PFSK-1 (cell line): ENCODE data around the gene CHDH.

Experiments used
- POLR2AphosphoS5 ChIP-seq: IDR thresholded peaks from 2 replicates; pipeline ENCODE4 v1.6.1; 2012; ENCODE audit warnings: low read depth, mild to moderate bottlenecking, control low read depth, low read length, moderate library complexity
- TAF1 ChIP-seq: IDR thresholded peaks from 2 replicates; pipeline ENCODE4 v1.6.1; 2012; ENCODE audit warnings: low read length, control low read depth, borderline replicate concordance; ENCODE audit not compliant: insufficient read depth
- TF ChIP-seq, protein P1 (sequence below), 2 experiments: IDR thresholded peaks; 2 replicates each; pipeline versions ENCODE4 v1.6.1 to v1.8.0; 2011 to 2012; ENCODE audit warnings: low read depth in 2 of 2, low read length in 2 of 2, control low read depth in 1 of 2, inconsistent platforms in 1 of 2, mild to moderate bottlenecking in 1 of 2, moderate library complexity in 1 of 2; ENCODE audit not compliant: insufficient read depth in 1 of 2

DNA sequence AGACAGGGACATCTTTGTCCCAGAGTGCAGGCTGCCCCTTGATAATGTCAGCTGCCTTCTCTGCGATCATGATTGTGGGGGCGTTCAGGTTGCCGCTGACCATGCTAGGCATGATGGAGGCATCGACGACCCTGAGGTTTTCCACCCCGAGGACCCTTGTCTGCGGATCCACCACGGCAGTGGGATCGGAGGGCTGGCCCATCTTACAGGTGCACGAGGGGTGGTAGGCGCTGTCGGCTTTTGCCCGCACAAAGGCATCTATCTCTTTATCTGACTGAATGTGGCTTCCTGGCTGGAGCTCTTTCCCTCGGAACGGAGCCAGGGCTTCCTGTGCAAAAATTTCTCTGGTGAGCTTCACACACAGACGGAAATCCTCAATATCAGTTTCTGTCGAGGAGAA lies 28.4 kb downstream of the CHDH start:
- TF ChIP-seq POLR2AphosphoS5 (no peak), TAF1 (no peak)
- TF ChIP-seq, protein P1, sequence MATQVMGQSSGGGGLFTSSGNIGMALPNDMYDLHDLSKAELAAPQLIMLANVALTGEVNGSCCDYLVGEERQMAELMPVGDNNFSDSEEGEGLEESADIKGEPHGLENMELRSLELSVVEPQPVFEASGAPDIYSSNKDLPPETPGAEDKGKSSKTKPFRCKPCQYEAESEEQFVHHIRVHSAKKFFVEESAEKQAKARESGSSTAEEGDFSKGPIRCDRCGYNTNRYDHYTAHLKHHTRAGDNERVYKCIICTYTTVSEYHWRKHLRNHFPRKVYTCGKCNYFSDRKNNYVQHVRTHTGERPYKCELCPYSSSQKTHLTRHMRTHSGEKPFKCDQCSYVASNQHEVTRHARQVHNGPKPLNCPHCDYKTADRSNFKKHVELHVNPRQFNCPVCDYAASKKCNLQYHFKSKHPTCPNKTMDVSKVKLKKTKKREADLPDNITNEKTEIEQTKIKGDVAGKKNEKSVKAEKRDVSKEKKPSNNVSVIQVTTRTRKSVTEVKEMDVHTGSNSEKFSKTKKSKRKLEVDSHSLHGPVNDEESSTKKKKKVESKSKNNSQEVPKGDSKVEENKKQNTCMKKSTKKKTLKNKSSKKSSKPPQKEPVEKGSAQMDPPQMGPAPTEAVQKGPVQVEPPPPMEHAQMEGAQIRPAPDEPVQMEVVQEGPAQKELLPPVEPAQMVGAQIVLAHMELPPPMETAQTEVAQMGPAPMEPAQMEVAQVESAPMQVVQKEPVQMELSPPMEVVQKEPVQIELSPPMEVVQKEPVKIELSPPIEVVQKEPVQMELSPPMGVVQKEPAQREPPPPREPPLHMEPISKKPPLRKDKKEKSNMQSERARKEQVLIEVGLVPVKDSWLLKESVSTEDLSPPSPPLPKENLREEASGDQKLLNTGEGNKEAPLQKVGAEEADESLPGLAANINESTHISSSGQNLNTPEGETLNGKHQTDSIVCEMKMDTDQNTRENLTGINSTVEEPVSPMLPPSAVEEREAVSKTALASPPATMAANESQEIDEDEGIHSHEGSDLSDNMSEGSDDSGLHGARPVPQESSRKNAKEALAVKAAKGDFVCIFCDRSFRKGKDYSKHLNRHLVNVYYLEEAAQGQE (IDR thresholded peaks at IDR 0.05; ENCODE audit: insufficient read depth in 1 of 2, low read depth in 2 of 2, low read length in 2 of 2) = no peak
